ENCODE results near the gene NPAS3. TPM values are rescaled to one million over a fixed set of nuclear protein-coding genes. Genes with fewer than 3 reads are reported as not detected.

Gene NPAS3
- total and polyA plus RNA-seq, 4 donors = 0.07 to 0.09 (median 0.08) TPM; not detected in 1

- H3K27me3 ChIP-seq (ENCODE audit: control insufficient read depth in 4 of 4, insufficient read depth in 4 of 4, low read length in 3 of 4) = peaks cover 0 to 3% (median 0%) of the 10 kb centered on the region in 4 donors
- H3K9me3 ChIP-seq (ENCODE audit: control insufficient read depth in 4 of 4, low read length in 3 of 4) = peaks cover 0 to 2% (median 0%) of the 10 kb centered on the region in 4 donors
- no peaks in the 10 kb centered on the region for H3K4me1 ChIP-seq (ENCODE audit: control insufficient read depth in 4 of 4, insufficient read depth in 4 of 4, low read length in 3 of 4)
- no peaks in the 10 kb centered on the region for H3K36me3 ChIP-seq (ENCODE audit: control insufficient read depth in 4 of 4, insufficient read depth in 3 of 4, low read depth in 1 of 4, low read length in 3 of 4)
- H3K9ac ChIP-seq (ENCODE audit: low read depth in 1 of 2, low read length in 2 of 2) = no peak overlapping the region
- no peak overlapping the region for H3K27ac ChIP-seq (ENCODE audit: low read depth in 1 of 2, low read length in 2 of 2)
- no peak for DNase-seq (ENCODE audit: low spot score)
- 64% methylated on average over 5 of the region's 5 CpGs for WGBS
- H3K4me3 ChIP-seq (ENCODE audit: low read depth in 1 of 3, low read length in 3 of 3) = no peak overlapping the region
- TF ChIP-seq REST (IDR thresholded peaks at IDR 0.05) (no peak), HNF4A (conservative IDR thresholded peaks at IDR 0.05) (no peak), JUND (IDR thresholded peaks at IDR 0.05) (no peak), MAX (IDR thresholded peaks at IDR 0.05) (no peak), YY1 (IDR thresholded peaks at IDR 0.05) (no peak), ZBTB33 (IDR thresholded peaks at IDR 0.05) (no peak)
Measured at GRCh38 chr14:33516898-33517436, 578.3 kb downstream of the NPAS3 start.

- Histone ChIP-seq H3K36me3 (ENCODE audit: control insufficient read depth in 4 of 4, insufficient read depth in 3 of 4, low read depth in 1 of 4, low read length in 3 of 4) (no peaks in the 10 kb centered on the region), H3K9ac (ENCODE audit: low read depth in 1 of 2, low read length in 2 of 2) (no peak overlapping the region), H3K4me1 (ENCODE audit: control insufficient read depth in 4 of 4, insufficient read depth in 4 of 4, low read length in 3 of 4) (peaks cover 0 to 1% (median 0%) of the 10 kb centered on the region in 4 donors), H3K27ac (ENCODE audit: low read depth in 1 of 2, low read length in 2 of 2) (no peak overlapping the region), H3K27me3 (ENCODE audit: control insufficient read depth in 4 of 4, insufficient read depth in 4 of 4, low read length in 3 of 4) (peaks cover 0 to 3% (median 0%) of the 10 kb centered on the region in 4 donors), H3K9me3 (ENCODE audit: control insufficient read depth in 4 of 4, low read length in 3 of 4) (peaks cover 0 to 2% (median 0%) of the 10 kb centered on the region in 4 donors), H3K4me3 (ENCODE audit: low read depth in 1 of 3, low read length in 3 of 3) (no peak overlapping the region)
- 48% methylated on average over 2 of the region's 2 CpGs for WGBS
- DNase-seq (ENCODE audit: low spot score) = no peak
- TF ChIP-seq REST (IDR thresholded peaks at IDR 0.05) (no peak), ZBTB33 (IDR thresholded peaks at IDR 0.05) (no peak), CTCF (IDR thresholded peaks at IDR 0.05; ENCODE audit: low read depth, low read length, missing input control) (no peak), GABPA (IDR thresholded peaks at IDR 0.05 in 1 of 2, conservative IDR thresholded peaks at IDR 0.05 in 1 of 2) (no peak), SP1 (IDR thresholded peaks at IDR 0.05) (no peak), EGR1 (IDR thresholded peaks at IDR 0.05; ENCODE audit: low read depth in 2 of 2) (no peak), MAX (IDR thresholded peaks at IDR 0.05) (no peak), FOXA1 (IDR thresholded peaks at IDR 0.05) (no peak), JUND (IDR thresholded peaks at IDR 0.05) (no peak), RXRA (IDR thresholded peaks at IDR 0.05) (no peak), FOXA2 (IDR thresholded peaks at IDR 0.05) (no peak), TAF1 (conservative IDR thresholded peaks at IDR 0.05) (no peak), RAD21 (IDR thresholded peaks at IDR 0.05) (no peak)
Measured at GRCh38 chr14:33521192-33521591, 582.5 kb downstream of the NPAS3 start.

Data from liver (tissue), 9 donors.